Natural killer cell (primary cell): ENCODE measurements around the gene UGT2B7. TPM values are rescaled to one million over a fixed set of nuclear protein-coding genes. Genes with fewer than 3 reads are reported as not detected.

Source experiments
- ATAC-seq, 3 donors: fragments of 150-1000 bp in 2 of 3; fragments of 200-7000 bp in 1 of 3; cut with Tn5 transposase; 1 replicate in 1 of 3; 2 replicates in 2 of 3; pipeline ENCODE4 v1.10.0; 2021; ENCODE audit warnings: mild to moderate bottlenecking in 2 of 3, moderate library complexity in 2 of 3
- DNase-seq, 2 donors: peaks; one replicate each; pipeline versions ENCODE4 v3.0.0 to v3.0.0-alpha.2; 2013 to 2021; ENCODE audit warnings: mixed read lengths in 1 of 2
- H3K27ac ChIP-seq: one replicate; pipeline ENCODE4 v1.5.1; 2013; ENCODE audit warnings: mild to moderate bottlenecking, low read length
- H3K27me3 ChIP-seq: one replicate; pipeline ENCODE4 v1.6.1; 2013; ENCODE audit warnings: low read length; ENCODE audit not compliant: control insufficient read depth, insufficient read depth
- H3K36me3 ChIP-seq: one replicate; pipeline ENCODE4 v1.6.1; 2013; ENCODE audit warnings: low read length; ENCODE audit not compliant: control insufficient read depth, insufficient read depth
- H3K4me1 ChIP-seq: one replicate; pipeline ENCODE4 v1.6.1; 2013; ENCODE audit warnings: low read length; ENCODE audit not compliant: control insufficient read depth, insufficient read depth
- H3K4me3 ChIP-seq: one replicate; pipeline ENCODE4 v1.5.1; 2013; ENCODE audit warnings: low read length
- H3K9me3 ChIP-seq: one replicate; pipeline ENCODE4 v1.6.1; 2013; ENCODE audit warnings: low read length; ENCODE audit not compliant: control insufficient read depth, insufficient read depth
- H3K27ac Mint-ChIP-seq, 2 donors: one replicate each; pipeline ENCODE4 v1.8.0; 2022; ENCODE audit warnings: mild to moderate bottlenecking in 2 of 2, mixed read lengths in 2 of 2, moderate library complexity in 1 of 2
- H3K27me3 Mint-ChIP-seq, 2 donors: one replicate each; pipeline ENCODE4 v1.8.0; 2022; ENCODE audit warnings: low read depth in 2 of 2, mixed read lengths in 2 of 2
- H3K36me3 Mint-ChIP-seq: one replicate; pipeline ENCODE4 v1.8.0; 2022; ENCODE audit warnings: mixed read lengths
- H3K4me1 Mint-ChIP-seq, 2 donors: one replicate each; pipeline ENCODE4 v1.8.0; 2022; ENCODE audit warnings: mixed read lengths in 2 of 2
- H3K4me3 Mint-ChIP-seq: one replicate; pipeline ENCODE4 v1.8.0; 2022; ENCODE audit warnings: mild to moderate bottlenecking, moderate library complexity, mixed read lengths
- H3K9me3 Mint-ChIP-seq, 2 donors: one replicate each; pipeline ENCODE4 v1.8.0; 2022; ENCODE audit warnings: mixed read lengths in 2 of 2
- WGBS: methylation state at CpG from one replicate; pipeline ENCODE4 v1.1.7; 2013; ENCODE audit warnings: missing lambda C conversion rate; ENCODE audit not compliant: insufficient coverage; 5-methylcytosine and 5-hydroxymethylcytosine counted together
- intact Hi-C: fragments of 100-400 bp; cut with micrococcal nuclease; formaldehyde crosslinking; loops from one replicate; pipeline ENCODE4 v1.14.2; 2022
- total RNA-seq, 4 donors: library from RNA; stranded (reverse); fragments of 120-200 nt in 1 of 4; gene quantifications; one replicate each; pipeline versions ENCODE4 v1.2.3 to v1.2.4, GENCODE V29; 2013 to 2022
- TF ChIP-seq, protein P1 (sequence below): fragments of 200-600 bp; IDR thresholded peaks from one replicate; pipeline ENCODE4 v1.8.0; 2022; ENCODE audit warnings: antibody characterized with exemption

UGT2B7 gene
- total RNA-seq, 3 donors from 2014 or later (not counting 1 experiment from before 2014, with no cell fraction given) = not detected

GRCh38 chr4:69141320-69141719 lies 45.0 kb downstream of the UGT2B7 start:
- Histone ChIP-seq H3K36me3 (no peaks in the 10 kb centered on the region), H3K9me3 (no peaks in the 10 kb centered on the region), H3K4me1 (no peaks in the 10 kb centered on the region), H3K27ac (no peak overlapping the region), H3K27me3 (no peaks in the 10 kb centered on the region), H3K4me3 (no peak overlapping the region)
- H3K4me1 Mint-ChIP-seq = no peaks in the 10 kb centered on the region
- WGBS = 100% methylated on average over 2 of the region's 2 CpGs
- no peaks in the 10 kb centered on the region for H3K27me3 Mint-ChIP-seq
- intact Hi-C loops = no loop called here
- no peak overlapping the region for H3K27ac Mint-ChIP-seq
- TF ChIP-seq, protein P1, sequence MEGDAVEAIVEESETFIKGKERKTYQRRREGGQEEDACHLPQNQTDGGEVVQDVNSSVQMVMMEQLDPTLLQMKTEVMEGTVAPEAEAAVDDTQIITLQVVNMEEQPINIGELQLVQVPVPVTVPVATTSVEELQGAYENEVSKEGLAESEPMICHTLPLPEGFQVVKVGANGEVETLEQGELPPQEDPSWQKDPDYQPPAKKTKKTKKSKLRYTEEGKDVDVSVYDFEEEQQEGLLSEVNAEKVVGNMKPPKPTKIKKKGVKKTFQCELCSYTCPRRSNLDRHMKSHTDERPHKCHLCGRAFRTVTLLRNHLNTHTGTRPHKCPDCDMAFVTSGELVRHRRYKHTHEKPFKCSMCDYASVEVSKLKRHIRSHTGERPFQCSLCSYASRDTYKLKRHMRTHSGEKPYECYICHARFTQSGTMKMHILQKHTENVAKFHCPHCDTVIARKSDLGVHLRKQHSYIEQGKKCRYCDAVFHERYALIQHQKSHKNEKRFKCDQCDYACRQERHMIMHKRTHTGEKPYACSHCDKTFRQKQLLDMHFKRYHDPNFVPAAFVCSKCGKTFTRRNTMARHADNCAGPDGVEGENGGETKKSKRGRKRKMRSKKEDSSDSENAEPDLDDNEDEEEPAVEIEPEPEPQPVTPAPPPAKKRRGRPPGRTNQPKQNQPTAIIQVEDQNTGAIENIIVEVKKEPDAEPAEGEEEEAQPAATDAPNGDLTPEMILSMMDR = no peak
- no peak overlapping the region for H3K4me3 Mint-ChIP-seq
- ATAC-seq (no peak), DNase-seq (no peak)
- peaks cover 8 to 10% of the 10 kb centered on the region in 2 donors for H3K9me3 Mint-ChIP-seq
- H3K36me3 Mint-ChIP-seq = no peaks in the 10 kb centered on the region

DNA sequence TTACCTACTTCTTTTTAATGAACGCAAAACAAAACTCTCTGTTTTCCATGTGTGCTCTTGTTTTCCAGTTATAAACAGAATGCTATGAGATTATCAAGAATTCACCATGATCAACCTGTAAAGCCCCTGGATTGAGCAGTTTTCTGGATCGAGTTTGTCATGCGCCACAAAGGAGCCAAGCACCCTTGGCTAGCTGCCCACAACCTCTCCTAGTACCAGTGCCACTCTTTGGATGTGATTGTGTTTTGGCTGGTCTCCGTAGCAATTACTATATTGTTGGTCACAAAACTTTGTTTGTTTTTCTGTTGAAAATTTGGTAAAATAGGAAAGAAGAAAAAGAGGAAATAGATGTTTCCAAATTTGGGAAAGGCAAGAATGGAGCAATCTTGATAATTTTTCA lies 51.1 kb downstream of the UGT2B7 start:
- Mint-ChIP-seq H3K4me3 (no peak overlapping the region), H3K36me3 (no peaks in the 10 kb centered on the region), H3K9me3 (peaks cover 7 to 10% of the 10 kb centered on the region in 2 donors), H3K4me1 (no peaks in the 10 kb centered on the region), H3K27ac (no peak overlapping the region), H3K27me3 (no peaks in the 10 kb centered on the region)
- DNase-seq (no peak), ATAC-seq (no peak)
- TF ChIP-seq, protein P1 = no peak
- WGBS = 63% methylated on average over 3 of the region's 4 CpGs
- no peaks in the 10 kb centered on the region for H3K36me3 ChIP-seq
- H3K4me3 ChIP-seq = no peak overlapping the region
- H3K27me3 ChIP-seq = no peaks in the 10 kb centered on the region
- intact Hi-C loops = no loop called here
- H3K9me3 ChIP-seq = no peaks in the 10 kb centered on the region
- no peaks in the 10 kb centered on the region for H3K4me1 ChIP-seq
- no peak overlapping the region for H3K27ac ChIP-seq

- ATAC-seq = no peak
- TF ChIP-seq, protein P1 = no peak
- DNase-seq = no peak
- Mint-ChIP-seq H3K4me3 (no peak overlapping the region), H3K9me3 (peaks cover 7 to 9% of the 10 kb centered on the region in 2 donors), H3K36me3 (no peaks in the 10 kb centered on the region), H3K4me1 (no peaks in the 10 kb centered on the region), H3K27me3 (no peaks in the 10 kb centered on the region), H3K27ac (no peak overlapping the region)
- intact Hi-C loops = no loop called here
- Histone ChIP-seq H3K4me1 (no peaks in the 10 kb centered on the region), H3K27ac (no peak overlapping the region), H3K4me3 (no peak overlapping the region), H3K36me3 (no peaks in the 10 kb centered on the region), H3K9me3 (no peaks in the 10 kb centered on the region), H3K27me3 (no peaks in the 10 kb centered on the region)
- 100% methylated on average over 2 of the region's 4 CpGs for WGBS
Observed at GRCh38 chr4:69154021-69154420, 57.7 kb downstream of the UGT2B7 start.

GRCh38 chr4:69156913-69157312 lies 60.6 kb downstream of the UGT2B7 start:
- Histone ChIP-seq H3K27me3 (no peaks in the 10 kb centered on the region), H3K9me3 (no peaks in the 10 kb centered on the region), H3K4me3 (no peak overlapping the region), H3K27ac (no peak overlapping the region), H3K4me1 (no peaks in the 10 kb centered on the region), H3K36me3 (no peaks in the 10 kb centered on the region)
- DNase-seq (no peak), ATAC-seq (no peak)
- 86% methylated on average over 2 of the region's 2 CpGs for WGBS
- intact Hi-C loops = no loop called here
- H3K27ac Mint-ChIP-seq = no peak overlapping the region
- H3K9me3 Mint-ChIP-seq = peaks cover 6 to 8% of the 10 kb centered on the region in 2 donors
- TF ChIP-seq, protein P1 = no peak
- H3K4me1 Mint-ChIP-seq = no peaks in the 10 kb centered on the region
- H3K4me3 Mint-ChIP-seq = no peak overlapping the region
- H3K27me3 Mint-ChIP-seq = no peaks in the 10 kb centered on the region
- H3K36me3 Mint-ChIP-seq = no peaks in the 10 kb centered on the region
